Lower leg skin (tissue), 4 donors: ENCODE data around the gene LARP1. TPM values are rescaled to one million over a fixed set of nuclear protein-coding genes. Genes with fewer than 3 reads are reported as not detected.

Source experiments
- DNase-seq, 2 donors: peaks; one replicate each; pipeline ENCODE4 v3.0.0-alpha.2; 2019; ENCODE audit warnings: low spot score in 2 of 2
- H3K4me3 ChIP-seq: fragments of 200-600 bp; sonication (generic); 2 replicates; pipeline ENCODE4 v1.5.1; 2017; ENCODE audit warnings: mild to moderate bottlenecking, low read depth; ENCODE audit not compliant: poor library complexity, severe bottlenecking
- CTCF ChIP-seq, 3 donors: fragments of 450-650 bp; IDR thresholded peaks; one replicate each; pipeline ENCODE4 v1.5.1; 2016; ENCODE audit warnings: antibody characterized with exemption in 3 of 3, mild to moderate bottlenecking in 3 of 3, moderate library complexity in 2 of 3
- POLR2A ChIP-seq, 2 donors: fragments of 450-650 bp; IDR thresholded peaks; one replicate each; pipeline ENCODE4 v1.6.1; 2016 to 2017; ENCODE audit warnings: antibody characterized with exemption in 2 of 2, mild to moderate bottlenecking in 1 of 2, moderate library complexity in 1 of 2
- WGBS, 2 donors: methylation state at CpG; one replicate each; pipeline ENCODE4 v1.1.5; 2018; 5-methylcytosine and 5-hydroxymethylcytosine counted together
- intact Hi-C: fragments of 100-400 bp; cut with DNase I; formaldehyde crosslinking; loops from one replicate; pipeline ENCODE4 v1.15.0; 2023; ENCODE audit warnings: low total_unique reads
- microRNA counts, 2 donors: library from miRNA; unstranded; fragments of <30 nt; microRNA quantifications; one replicate each; lab custom pipeline; 2016
- microRNA-seq, 2 donors: library from miRNA; unstranded; fragments of <30 nt; microRNA quantifications; one replicate each; pipeline ENCODE4, GENCODE V29; 2016; ENCODE audit warnings: borderline replicate concordance in 2 of 2, borderline number of aligned reads in 1 of 2
- total RNA-seq, 4 donors: library from RNA; depleted of rRNA; stranded (reverse); fragments of >200 nt; gene quantifications; one replicate each; pipeline ENCODE4 v1.1.0, GENCODE V29; 2016

LARP1 gene
- total RNA-seq, 4 donors from 2014 or later = 96.0 to 115 (median 104) TPM

GRCh38 chr5:154865466-154866184 is 110.4 kb downstream of the LARP1 start:
- no peak overlapping the region for H3K4me3 ChIP-seq
- no peak for DNase-seq
- TF ChIP-seq POLR2A (IDR thresholded peaks at IDR 0.05) = no peak
- no peak for TF ChIP-seq CTCF (IDR thresholded peaks at IDR 0.05)
- WGBS, 2 donors = 58 to 62% methylated on average over 5 of the region's 5 CpGs
- intact Hi-C loops = no loop called here

- 77 to 79% methylated on average over 2 of the region's 2 CpGs for WGBS, 2 donors
- intact Hi-C loops = no loop called here
- H3K4me3 ChIP-seq = no peak overlapping the region
- TF ChIP-seq POLR2A (IDR thresholded peaks at IDR 0.05) = no peak
- no peak for TF ChIP-seq CTCF (IDR thresholded peaks at IDR 0.05)
- no peak for DNase-seq
Measured at GRCh38 chr5:154866841-154867240, 111.7 kb downstream of the LARP1 start.

MicroRNA genes within 50 kb of the gene (microRNA counts, 767-probe panel; counts per million panel counts)
- microRNA hsa-miR-378h (lab: Ali Mortazavi, UCI) = 0 to 358 counts per million in 2 donors

Small RNAs within 50 kb of the gene (microRNA-seq; reads per million reads assigned to microRNA genes)
- gene MIR378H = 0 reads per million in 2 donors

Other genes with a start within 250 kb of the LARP1 start
- 10 to 100 TPM; 20.2 to 72.8 (median 47.3) TPM for gene FAXDC2, start 95.2 kb downstream of the LARP1 start, total RNA-seq
- 10 to 100 TPM; 47.8 to 92.9 (median 65.4) TPM for gene CNOT8, start 103.2 kb downstream of the LARP1 start, total RNA-seq
- gene GEMIN5, start 182.8 kb downstream of the LARP1 start, total RNA-seq = 10 to 100 TPM; 16.7 to 20.5 (median 18.9) TPM
- 10 to 100 TPM; 19.1 to 24.4 (median 22.2) TPM for gene MRPL22, start 185.7 kb downstream of the LARP1 start, total RNA-seq